HL-60 (cell line): ENCODE measurements around the gene TBATA.

ENCODE experiments used
- CTCF ChIP-seq: IDR thresholded peaks from one replicate; pipeline ENCODE4 v1.5.1; 2011; ENCODE audit warnings: low read length, control low read depth, inconsistent platforms; ENCODE audit not compliant: insufficient read depth
- GABPA ChIP-seq: IDR thresholded peaks from 2 replicates; pipeline ENCODE4 v1.6.1; 2012; ENCODE audit warnings: low read depth
- REST ChIP-seq: IDR thresholded peaks from 2 replicates; pipeline ENCODE4 v1.6.1; 2012; ENCODE audit warnings: low read depth; ENCODE audit not compliant: insufficient replicate concordance
- SPI1 ChIP-seq: IDR thresholded peaks from 2 replicates; pipeline ENCODE4 v1.6.1; 2012; ENCODE audit warnings: low read depth, mild to moderate bottlenecking, borderline replicate concordance

GRCh38 chr10:70816220-70816894, 31.2 kb upstream of the TBATA start:
- TF ChIP-seq CTCF (no peak), GABPA (no peak), REST (no peak), SPI1 (no peak)
